ENCODE measurements around the gene TPRA1.

DNA sequence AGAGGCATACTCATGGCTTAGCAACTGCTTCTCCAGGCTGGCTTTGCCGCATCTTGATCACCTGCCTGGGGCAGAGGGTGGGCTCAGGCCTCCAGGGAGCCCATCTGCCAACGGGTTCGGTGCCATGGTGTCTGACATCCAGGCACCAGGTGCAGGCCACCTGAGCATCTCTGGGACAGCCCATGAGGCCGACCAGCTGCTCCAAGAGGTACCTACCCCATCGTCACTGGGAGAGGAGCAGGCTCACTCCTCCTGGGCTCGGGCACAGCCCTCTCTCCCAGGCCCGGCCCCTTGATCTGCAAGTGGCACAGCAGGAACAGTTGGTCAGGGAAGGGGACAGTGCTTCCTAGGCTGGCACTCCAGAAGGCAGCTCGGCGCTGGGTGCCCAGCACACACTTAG is 21.9 kb downstream of the TPRA1 start:
- TF ChIP-seq, protein P1, sequence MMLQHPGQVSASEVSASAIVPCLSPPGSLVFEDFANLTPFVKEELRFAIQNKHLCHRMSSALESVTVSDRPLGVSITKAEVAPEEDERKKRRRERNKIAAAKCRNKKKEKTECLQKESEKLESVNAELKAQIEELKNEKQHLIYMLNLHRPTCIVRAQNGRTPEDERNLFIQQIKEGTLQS (IDR thresholded peaks at IDR 0.05) = no peak
- TF ChIP-seq, protein P2, sequence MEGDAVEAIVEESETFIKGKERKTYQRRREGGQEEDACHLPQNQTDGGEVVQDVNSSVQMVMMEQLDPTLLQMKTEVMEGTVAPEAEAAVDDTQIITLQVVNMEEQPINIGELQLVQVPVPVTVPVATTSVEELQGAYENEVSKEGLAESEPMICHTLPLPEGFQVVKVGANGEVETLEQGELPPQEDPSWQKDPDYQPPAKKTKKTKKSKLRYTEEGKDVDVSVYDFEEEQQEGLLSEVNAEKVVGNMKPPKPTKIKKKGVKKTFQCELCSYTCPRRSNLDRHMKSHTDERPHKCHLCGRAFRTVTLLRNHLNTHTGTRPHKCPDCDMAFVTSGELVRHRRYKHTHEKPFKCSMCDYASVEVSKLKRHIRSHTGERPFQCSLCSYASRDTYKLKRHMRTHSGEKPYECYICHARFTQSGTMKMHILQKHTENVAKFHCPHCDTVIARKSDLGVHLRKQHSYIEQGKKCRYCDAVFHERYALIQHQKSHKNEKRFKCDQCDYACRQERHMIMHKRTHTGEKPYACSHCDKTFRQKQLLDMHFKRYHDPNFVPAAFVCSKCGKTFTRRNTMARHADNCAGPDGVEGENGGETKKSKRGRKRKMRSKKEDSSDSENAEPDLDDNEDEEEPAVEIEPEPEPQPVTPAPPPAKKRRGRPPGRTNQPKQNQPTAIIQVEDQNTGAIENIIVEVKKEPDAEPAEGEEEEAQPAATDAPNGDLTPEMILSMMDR (IDR thresholded peaks at IDR 0.05 in 2 of 3, conservative IDR thresholded peaks at IDR 0.05 in 1 of 3; ENCODE audit: borderline replicate concordance in 1 of 3, insufficient read depth in 1 of 3, low read depth in 2 of 3, low read length in 2 of 3) = no peak
- TF ChIP-seq, protein P3, sequence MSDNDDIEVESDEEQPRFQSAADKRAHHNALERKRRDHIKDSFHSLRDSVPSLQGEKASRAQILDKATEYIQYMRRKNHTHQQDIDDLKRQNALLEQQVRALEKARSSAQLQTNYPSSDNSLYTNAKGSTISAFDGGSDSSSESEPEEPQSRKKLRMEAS (IDR thresholded peaks at IDR 0.05) = no peak
- TF ChIP-seq RAD21 (IDR thresholded peaks at IDR 0.05; ENCODE audit: low read depth) = no peak
- TF ChIP-seq, protein P4, sequence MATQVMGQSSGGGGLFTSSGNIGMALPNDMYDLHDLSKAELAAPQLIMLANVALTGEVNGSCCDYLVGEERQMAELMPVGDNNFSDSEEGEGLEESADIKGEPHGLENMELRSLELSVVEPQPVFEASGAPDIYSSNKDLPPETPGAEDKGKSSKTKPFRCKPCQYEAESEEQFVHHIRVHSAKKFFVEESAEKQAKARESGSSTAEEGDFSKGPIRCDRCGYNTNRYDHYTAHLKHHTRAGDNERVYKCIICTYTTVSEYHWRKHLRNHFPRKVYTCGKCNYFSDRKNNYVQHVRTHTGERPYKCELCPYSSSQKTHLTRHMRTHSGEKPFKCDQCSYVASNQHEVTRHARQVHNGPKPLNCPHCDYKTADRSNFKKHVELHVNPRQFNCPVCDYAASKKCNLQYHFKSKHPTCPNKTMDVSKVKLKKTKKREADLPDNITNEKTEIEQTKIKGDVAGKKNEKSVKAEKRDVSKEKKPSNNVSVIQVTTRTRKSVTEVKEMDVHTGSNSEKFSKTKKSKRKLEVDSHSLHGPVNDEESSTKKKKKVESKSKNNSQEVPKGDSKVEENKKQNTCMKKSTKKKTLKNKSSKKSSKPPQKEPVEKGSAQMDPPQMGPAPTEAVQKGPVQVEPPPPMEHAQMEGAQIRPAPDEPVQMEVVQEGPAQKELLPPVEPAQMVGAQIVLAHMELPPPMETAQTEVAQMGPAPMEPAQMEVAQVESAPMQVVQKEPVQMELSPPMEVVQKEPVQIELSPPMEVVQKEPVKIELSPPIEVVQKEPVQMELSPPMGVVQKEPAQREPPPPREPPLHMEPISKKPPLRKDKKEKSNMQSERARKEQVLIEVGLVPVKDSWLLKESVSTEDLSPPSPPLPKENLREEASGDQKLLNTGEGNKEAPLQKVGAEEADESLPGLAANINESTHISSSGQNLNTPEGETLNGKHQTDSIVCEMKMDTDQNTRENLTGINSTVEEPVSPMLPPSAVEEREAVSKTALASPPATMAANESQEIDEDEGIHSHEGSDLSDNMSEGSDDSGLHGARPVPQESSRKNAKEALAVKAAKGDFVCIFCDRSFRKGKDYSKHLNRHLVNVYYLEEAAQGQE (IDR thresholded peaks at IDR 0.05; ENCODE audit: low read depth) = no peak
- TF ChIP-seq CEBPB (IDR thresholded peaks at IDR 0.05; ENCODE audit: low read depth) = no peak
- TF ChIP-seq ZFX (IDR thresholded peaks at IDR 0.05) = no peak
- TF ChIP-seq POLR2AphosphoS5 (IDR thresholded peaks at IDR 0.05; ENCODE audit: low read depth, low read length) = no peak
- TF ChIP-seq POLR2A (IDR thresholded peaks at IDR 0.05; ENCODE audit: borderline replicate concordance, extremely low read depth, insufficient read depth, insufficient read length) = no peak
